Parathyroid adenoma (tissue), 2 donors: ENCODE data around the gene EEPD1.
"Not testable (repeated sequence)": the region's sequence is repeated elsewhere in the genome, so short reads cannot be mapped to it uniquely, and the experiment has no call there.

Experiments used
- H2AFZ ChIP-seq: fragments of 300-600 bp; sonication (generic); one replicate; pipeline ENCODE4 v1.7.0; 2017; ENCODE audit warnings: antibody characterized with exemption, mild to moderate bottlenecking
- H3K27ac ChIP-seq: fragments of 300-600 bp; sonication (generic); one replicate; pipeline ENCODE4 v1.7.0; 2017
- H3K27me3 ChIP-seq: fragments of 300-600 bp; sonication (generic); one replicate; pipeline ENCODE4 v1.7.0; 2017; ENCODE audit warnings: low read length; ENCODE audit not compliant: control insufficient read depth, insufficient read depth
- H3K36me3 ChIP-seq: fragments of 300-600 bp; sonication (generic); one replicate; pipeline ENCODE4 v1.7.0; 2017; ENCODE audit warnings: low read length; ENCODE audit not compliant: control insufficient read depth, insufficient read depth
- H3K4me1 ChIP-seq: fragments of 300-600 bp; sonication (generic); one replicate; pipeline ENCODE4 v1.7.0; 2017; ENCODE audit warnings: control low read depth
- H3K4me2 ChIP-seq: fragments of 300-600 bp; sonication (generic); one replicate; pipeline ENCODE4 v1.7.0; 2017; ENCODE audit warnings: low read length
- H3K4me3 ChIP-seq: fragments of 300-600 bp; sonication (generic); one replicate; pipeline ENCODE4 v1.7.0; 2017; ENCODE audit warnings: low read depth, low read length
- H3K79me2 ChIP-seq: fragments of 300-600 bp; sonication (generic); one replicate; pipeline ENCODE4 v1.7.0; 2017; ENCODE audit warnings: control low read depth
- H3K9ac ChIP-seq: fragments of 300-600 bp; sonication (generic); one replicate; pipeline ENCODE4 v1.7.0; 2017; ENCODE audit warnings: mild to moderate bottlenecking
- H3K9me3 ChIP-seq: fragments of 300-600 bp; sonication (generic); one replicate; pipeline ENCODE4 v1.7.0; 2017; ENCODE audit warnings: low read length; ENCODE audit not compliant: control insufficient read depth
- TF ChIP-seq, protein P1 (sequence below): fragments of 300-600 bp; sonication (generic); IDR thresholded peaks from one replicate; pipeline ENCODE4 v1.7.0; 2017; ENCODE audit warnings: antibody characterized with exemption, mild to moderate bottlenecking
- donor health status: primary hyperparathyroidism.

The EEPD1 gene

DNA sequence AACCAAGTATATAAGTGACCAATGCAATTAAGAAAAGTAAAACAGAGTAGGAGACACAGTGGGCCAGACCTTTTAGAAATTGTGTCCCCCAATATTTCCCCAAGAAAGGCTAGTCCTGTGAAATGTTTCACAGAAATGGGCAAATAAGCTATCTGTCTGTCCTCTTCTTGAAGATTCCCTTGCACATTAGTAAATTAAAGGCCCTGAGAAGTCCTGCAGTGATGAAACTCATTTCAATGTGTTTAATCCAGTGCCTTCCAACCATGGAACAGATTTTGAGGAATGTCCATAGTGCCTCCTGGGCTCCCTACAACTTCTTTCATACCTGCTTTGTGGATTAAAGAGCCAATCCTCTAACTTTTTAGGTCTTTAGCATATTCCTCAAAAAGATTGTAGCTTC is 11.2 kb upstream of the EEPD1 start:
- H3K4me3 ChIP-seq: no peak overlapping the region
- H3K27ac ChIP-seq: no peak overlapping the region
- H3K9ac ChIP-seq: no peak overlapping the region
- H3K9me3 ChIP-seq: no peaks in the 10 kb centered on the region
- H3K36me3 ChIP-seq: no peaks in the 10 kb centered on the region
- H3K4me2 ChIP-seq: no peak overlapping the region
- H3K4me1 ChIP-seq: no peaks in the 10 kb centered on the region
- TF ChIP-seq, protein P1, sequence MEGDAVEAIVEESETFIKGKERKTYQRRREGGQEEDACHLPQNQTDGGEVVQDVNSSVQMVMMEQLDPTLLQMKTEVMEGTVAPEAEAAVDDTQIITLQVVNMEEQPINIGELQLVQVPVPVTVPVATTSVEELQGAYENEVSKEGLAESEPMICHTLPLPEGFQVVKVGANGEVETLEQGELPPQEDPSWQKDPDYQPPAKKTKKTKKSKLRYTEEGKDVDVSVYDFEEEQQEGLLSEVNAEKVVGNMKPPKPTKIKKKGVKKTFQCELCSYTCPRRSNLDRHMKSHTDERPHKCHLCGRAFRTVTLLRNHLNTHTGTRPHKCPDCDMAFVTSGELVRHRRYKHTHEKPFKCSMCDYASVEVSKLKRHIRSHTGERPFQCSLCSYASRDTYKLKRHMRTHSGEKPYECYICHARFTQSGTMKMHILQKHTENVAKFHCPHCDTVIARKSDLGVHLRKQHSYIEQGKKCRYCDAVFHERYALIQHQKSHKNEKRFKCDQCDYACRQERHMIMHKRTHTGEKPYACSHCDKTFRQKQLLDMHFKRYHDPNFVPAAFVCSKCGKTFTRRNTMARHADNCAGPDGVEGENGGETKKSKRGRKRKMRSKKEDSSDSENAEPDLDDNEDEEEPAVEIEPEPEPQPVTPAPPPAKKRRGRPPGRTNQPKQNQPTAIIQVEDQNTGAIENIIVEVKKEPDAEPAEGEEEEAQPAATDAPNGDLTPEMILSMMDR: no peak
- H2AFZ ChIP-seq: no peak overlapping the region
- no peaks in the 10 kb centered on the region for H3K79me2 ChIP-seq
- H3K27me3 ChIP-seq: no peaks in the 10 kb centered on the region

DNA sequence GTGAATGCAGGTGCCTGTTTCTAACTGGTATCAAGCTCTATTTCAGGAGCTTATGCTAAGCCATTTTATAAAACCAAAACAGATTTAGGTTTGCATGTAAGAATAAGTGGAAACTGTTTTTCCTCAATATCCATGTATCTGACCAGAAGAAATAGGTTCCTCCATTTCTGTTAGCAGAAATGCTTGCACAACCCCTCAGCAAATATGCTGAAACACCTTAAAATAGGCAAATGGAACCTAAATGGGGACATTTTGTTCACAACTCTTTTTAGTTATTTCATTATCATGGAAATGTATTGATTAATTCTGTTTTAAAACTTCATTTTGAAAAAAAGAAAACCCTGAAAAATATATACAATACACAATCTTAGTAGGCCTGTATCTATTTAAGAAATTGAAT is 8.9 kb upstream of the EEPD1 start:
- TF ChIP-seq, protein P1: no peak
- Histone ChIP-seq H3K9me3 (no peaks in the 10 kb centered on the region), H2AFZ (no peak overlapping the region), H3K4me1 (no peaks in the 10 kb centered on the region), H3K79me2 (no peaks in the 10 kb centered on the region), H3K27ac (no peak overlapping the region), H3K27me3 (no peaks in the 10 kb centered on the region), H3K4me2 (no peak overlapping the region), H3K9ac (no peak overlapping the region), H3K36me3 (no peaks in the 10 kb centered on the region), H3K4me3 (no peak overlapping the region)

GRCh38 chr7:36145686-36146085 is 7.4 kb upstream of the EEPD1 start:
- Histone ChIP-seq H3K27me3 (no peaks in the 10 kb centered on the region), H3K27ac (no peak overlapping the region), H3K9ac (no peak overlapping the region), H3K4me3 (no peak overlapping the region), H3K79me2 (no peaks in the 10 kb centered on the region), H3K4me1 (no peaks in the 10 kb centered on the region), H3K36me3 (no peaks in the 10 kb centered on the region), H3K9me3 (no peaks in the 10 kb centered on the region), H3K4me2 (no peak overlapping the region), H2AFZ (no peak overlapping the region)
- TF ChIP-seq, protein P1: no peak

- Histone ChIP-seq H3K9me3 (no peaks in the 10 kb centered on the region), H3K27me3 (no peaks in the 10 kb centered on the region), H3K9ac (no peak overlapping the region), H3K4me3 (no peak overlapping the region), H3K27ac (no peak overlapping the region), H3K4me2 (no peak overlapping the region), H3K79me2 (no peaks in the 10 kb centered on the region), H3K36me3 (no peaks in the 10 kb centered on the region), H2AFZ (no peak overlapping the region), H3K4me1 (no peaks in the 10 kb centered on the region)
- TF ChIP-seq, protein P1: no peak
These were observed 5.7 kb upstream of the EEPD1 start for GRCh38 chr7:36147361-36147760.

DNA sequence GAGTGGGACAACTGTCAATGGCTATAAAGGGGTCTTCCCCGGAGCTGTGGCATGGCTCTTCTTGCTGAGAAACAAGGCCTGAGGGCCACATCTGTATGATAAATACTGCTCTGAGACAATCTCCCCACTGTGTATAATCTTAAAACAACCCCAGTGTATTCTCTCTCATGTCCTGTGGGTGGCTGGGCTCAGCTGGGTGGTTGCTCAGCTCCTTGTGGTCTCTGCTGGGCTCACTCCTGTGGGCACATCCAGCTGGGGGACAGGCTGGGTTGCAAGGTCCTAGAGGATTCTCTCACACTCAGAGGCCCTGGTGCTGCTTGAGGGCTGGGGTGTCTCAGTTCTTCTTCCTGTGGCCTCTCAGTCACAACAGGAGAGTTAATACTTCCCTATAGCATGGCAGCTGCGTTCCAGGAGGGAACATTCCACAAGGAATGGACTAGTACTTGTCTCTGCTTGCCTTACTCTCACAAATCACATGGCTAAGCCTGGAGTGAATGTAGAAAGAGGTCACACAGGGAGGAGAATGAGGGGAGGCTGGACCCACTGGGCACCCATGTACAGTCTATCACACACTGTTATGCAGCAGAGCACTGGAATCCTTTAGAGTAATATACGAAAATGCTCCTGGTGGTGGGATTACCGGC is 4.5 kb upstream of the EEPD1 start:
- Histone ChIP-seq H3K9ac (no peak overlapping the region), H2AFZ (no peak overlapping the region), H3K27ac (no peak overlapping the region), H3K27me3 (no peaks in the 10 kb centered on the region), H3K9me3 (no peaks in the 10 kb centered on the region), H3K36me3 (no peaks in the 10 kb centered on the region), H3K4me2 (no peak overlapping the region), H3K4me1 (peaks cover 1% of the 10 kb centered on the region), H3K4me3 (no peak overlapping the region), H3K79me2 (no peaks in the 10 kb centered on the region)
- TF ChIP-seq, protein P1: no peak

GRCh38 chr7:36149240-36149639 is 3.8 kb upstream of the EEPD1 start:
- not testable (repeated sequence) for H3K36me3 ChIP-seq, H3K4me3 ChIP-seq, H3K4me2 ChIP-seq, H3K79me2 ChIP-seq, H3K27me3 ChIP-seq, H3K9me3 ChIP-seq, H3K27ac ChIP-seq, H3K9ac ChIP-seq, H3K4me1 ChIP-seq, H2AFZ ChIP-seq
